GM23338 (cell line): ENCODE measurements around the gene KCNK4.

Experiments used
- CREB1 ChIP-seq: fragments of 250-450 bp; sonication (Bioruptor Pico); IDR thresholded peaks from 2 replicates; pipeline ENCODE4 v1.5.0; 2020; ENCODE audit warnings: low read depth, mild to moderate bottlenecking, moderate library complexity
- ETS1 ChIP-seq: IDR thresholded peaks from 2 replicates; pipeline ENCODE4 v1.6.1; 2016; ENCODE audit warnings: antibody characterized with exemption
- EZH2 ChIP-seq: fragments of 200-600 bp; sonication (generic); IDR thresholded peaks from one replicate; pipeline ENCODE4 v1.8.0; 2017; ENCODE audit warnings: antibody characterized with exemption, mild to moderate bottlenecking, low read depth; ENCODE audit not compliant: unreplicated experiment
- EZH2phosphoT487 ChIP-seq: fragments of 200-600 bp; sonication (generic); IDR thresholded peaks from one replicate; pipeline ENCODE4 v1.8.1; 2018; ENCODE audit warnings: antibody characterized with exemption; ENCODE audit not compliant: unreplicated experiment
- JUNB ChIP-seq: IDR thresholded peaks from one replicate; pipeline ENCODE4 v1.6.1; 2016; ENCODE audit warnings: antibody characterized with exemption; ENCODE audit not compliant: unreplicated experiment
- POLR2AphosphoS5 ChIP-seq: IDR thresholded peaks from 2 replicates; pipeline ENCODE4 v1.6.1; 2016; ENCODE audit warnings: antibody characterized with exemption, low read depth
- REST ChIP-seq: IDR thresholded peaks from one replicate; pipeline ENCODE4 v1.6.1; 2018; ENCODE audit warnings: antibody characterized with exemption; ENCODE audit not compliant: unreplicated experiment
- ZNF331 ChIP-seq: fragments of 250-450 bp; sonication (Bioruptor Pico); IDR thresholded peaks from 2 replicates; pipeline ENCODE4 v1.5.0; 2020; ENCODE audit warnings: low read depth, mild to moderate bottlenecking, moderate library complexity
- ZNF462 ChIP-seq: fragments of 250-450 bp; sonication (Bioruptor Pico); IDR thresholded peaks from 2 replicates; pipeline ENCODE4 v1.5.0; 2020; ENCODE audit warnings: mild to moderate bottlenecking, moderate library complexity
- TF ChIP-seq, protein P1 (sequence below), 2 experiments: fragments of 200-600 bp in 1 of 2; sonication (generic) in 1 of 2; conservative IDR thresholded peaks; 2 replicates each; pipeline versions ENCODE4 v1.5.1 to v1.6.1; 2016 to 2017; ENCODE audit warnings: antibody characterized with exemption in 2 of 2, low read depth in 2 of 2, mild to moderate bottlenecking in 2 of 2, moderate library complexity in 1 of 2

DNA sequence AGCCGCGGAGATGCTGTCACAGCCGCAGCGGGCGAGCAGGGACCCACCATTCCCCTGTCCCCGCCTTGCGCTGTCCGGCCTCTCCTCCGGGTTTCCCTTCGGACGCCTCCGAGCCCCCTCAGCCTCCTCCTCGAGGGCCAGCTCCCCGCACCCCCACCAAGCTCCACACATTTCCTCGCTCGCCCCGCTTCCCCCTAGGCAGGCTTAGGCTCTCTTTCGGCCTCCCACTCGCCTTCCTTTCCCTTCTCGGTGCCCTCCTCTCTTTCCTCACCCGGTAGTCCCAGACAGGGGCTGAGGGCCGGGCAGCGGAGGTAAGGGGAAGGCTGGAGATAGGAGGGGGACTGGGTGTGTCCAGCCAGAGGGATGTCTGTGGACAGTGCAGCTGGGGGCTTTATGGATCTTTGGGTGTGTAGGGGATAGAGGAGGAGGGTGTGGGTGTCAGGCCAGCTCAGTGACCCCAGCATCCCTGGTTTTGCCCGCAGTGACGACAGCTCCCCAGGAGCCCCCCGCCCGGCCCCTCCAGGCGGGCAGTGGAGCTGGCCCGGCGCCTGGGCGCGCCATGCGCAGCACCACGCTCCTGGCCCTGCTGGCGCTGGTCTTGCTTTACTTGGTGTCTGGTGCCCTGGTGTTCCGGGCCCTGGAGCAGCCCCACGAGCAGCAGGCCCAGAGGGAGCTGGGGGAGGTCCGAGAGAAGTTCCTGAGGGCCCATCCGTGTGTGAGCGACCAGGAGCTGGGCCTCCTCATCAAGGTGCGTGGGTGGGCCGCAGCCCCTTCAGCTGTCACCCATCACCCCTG, 1.6 kb downstream of the KCNK4 start:
- TF ChIP-seq, protein P1, sequence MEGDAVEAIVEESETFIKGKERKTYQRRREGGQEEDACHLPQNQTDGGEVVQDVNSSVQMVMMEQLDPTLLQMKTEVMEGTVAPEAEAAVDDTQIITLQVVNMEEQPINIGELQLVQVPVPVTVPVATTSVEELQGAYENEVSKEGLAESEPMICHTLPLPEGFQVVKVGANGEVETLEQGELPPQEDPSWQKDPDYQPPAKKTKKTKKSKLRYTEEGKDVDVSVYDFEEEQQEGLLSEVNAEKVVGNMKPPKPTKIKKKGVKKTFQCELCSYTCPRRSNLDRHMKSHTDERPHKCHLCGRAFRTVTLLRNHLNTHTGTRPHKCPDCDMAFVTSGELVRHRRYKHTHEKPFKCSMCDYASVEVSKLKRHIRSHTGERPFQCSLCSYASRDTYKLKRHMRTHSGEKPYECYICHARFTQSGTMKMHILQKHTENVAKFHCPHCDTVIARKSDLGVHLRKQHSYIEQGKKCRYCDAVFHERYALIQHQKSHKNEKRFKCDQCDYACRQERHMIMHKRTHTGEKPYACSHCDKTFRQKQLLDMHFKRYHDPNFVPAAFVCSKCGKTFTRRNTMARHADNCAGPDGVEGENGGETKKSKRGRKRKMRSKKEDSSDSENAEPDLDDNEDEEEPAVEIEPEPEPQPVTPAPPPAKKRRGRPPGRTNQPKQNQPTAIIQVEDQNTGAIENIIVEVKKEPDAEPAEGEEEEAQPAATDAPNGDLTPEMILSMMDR (conservative IDR thresholded peaks at IDR 0.05; ENCODE audit: low read depth in 2 of 2): no peak
- TF ChIP-seq POLR2AphosphoS5 (no peak), EZH2 (peak; percentile 90), REST (no peak), EZH2phosphoT487 (peak; percentile 89), JUNB (no peak), CREB1 (CRISPR knock-in tag) (no peak), ZNF331 (CRISPR knock-in tag) (no peak), ETS1 (no peak), ZNF462 (CRISPR knock-in tag) (no peak)
